Smooth muscle cell (in vitro differentiated cells): Measurements from ENCODE around the gene CRYBG2. TPM values are rescaled to one million over a fixed set of nuclear protein-coding genes. Genes with fewer than 3 reads are reported as not detected.
"Not testable (repeated sequence)": the region's sequence is repeated elsewhere in the genome, so short reads cannot be mapped to it uniquely, and the experiment has no call there.

ENCODE experiments used
- DNase-seq: peaks from one replicate; lab custom pipeline; 2025; ENCODE audit not compliant: unreplicated experiment; lab: John Stamatoyannopoulos, UW
- H2AFZ ChIP-seq: fragments of 200-600 bp; sonication (generic); 2 replicates; pipeline ENCODE4 v1.6.0; 2016; ENCODE audit warnings: antibody characterized with exemption, low read depth, mild to moderate bottlenecking
- H3F3A ChIP-seq: fragments of 200-600 bp; sonication (generic); 2 replicates; pipeline ENCODE4 v1.6.0; 2017; ENCODE audit warnings: antibody characterized with exemption, low read depth
- H3K27ac ChIP-seq: fragments of 200-600 bp; sonication (generic); 2 replicates; pipeline ENCODE4 v1.5.1; 2016; ENCODE audit warnings: low read depth, mild to moderate bottlenecking
- H3K27me3 ChIP-seq: fragments of 200-600 bp; sonication (generic); 2 replicates; pipeline ENCODE4 v1.6.1; 2016; ENCODE audit warnings: low read depth, mild to moderate bottlenecking
- H3K36me3 ChIP-seq: fragments of 200-600 bp; sonication (generic); 2 replicates; pipeline ENCODE4 v1.5.1; 2016; ENCODE audit warnings: low read depth
- H3K4me1 ChIP-seq: fragments of 200-600 bp; sonication (generic); 2 replicates; pipeline ENCODE4 v1.5.1; 2016; ENCODE audit warnings: low read depth
- H3K4me2 ChIP-seq: fragments of 200-600 bp; sonication (generic); 2 replicates; pipeline ENCODE4 v1.6.0; 2016; ENCODE audit warnings: mild to moderate bottlenecking
- H3K4me3 ChIP-seq: fragments of 200-600 bp; sonication (generic); 2 replicates; pipeline ENCODE4 v1.5.1; 2016; ENCODE audit warnings: mild to moderate bottlenecking
- H3K79me2 ChIP-seq: fragments of 200-600 bp; sonication (generic); 2 replicates; pipeline ENCODE4 v1.6.0; 2016; ENCODE audit warnings: low read depth, mild to moderate bottlenecking
- H3K9ac ChIP-seq: fragments of 200-600 bp; sonication (generic); 2 replicates; pipeline ENCODE4 v1.6.0; 2016; ENCODE audit warnings: low read depth
- H3K9me3 ChIP-seq: fragments of 200-600 bp; sonication (generic); replicated peaks from 2 replicates; pipeline ENCODE4 v1.5.1; 2016; ENCODE audit warnings: low read depth
- H4K20me1 ChIP-seq: fragments of 200-600 bp; sonication (generic); 2 replicates; pipeline ENCODE4 v1.6.0; 2016; ENCODE audit warnings: low read depth
- WGBS: methylation state at CpG from one replicate; pipeline ENCODE4 v1.1.7; 2016; ENCODE audit warnings: low lambda C conversion rate; 5-methylcytosine and 5-hydroxymethylcytosine counted together
- polyA plus RNA-seq: library from polyadenylated mRNA; unstranded; fragments of >200 nt; fragmentation: Nextera tagmentation; extraction: Ambion mirVana; gene quantifications from 2 replicates; pipeline ENCODE4 v1.2.1, GENCODE V29; 2016
- total RNA-seq: library from RNA; depleted of rRNA; stranded (reverse); fragments of >200 nt; gene quantifications from 2 replicates; pipeline ENCODE4 v1.2.3, GENCODE V29; 2014
- TF ChIP-seq, protein P1 (sequence below): fragments of 200-600 bp; sonication (generic); IDR thresholded peaks from 2 replicates; pipeline ENCODE4 v1.5.1; 2017; ENCODE audit warnings: borderline replicate concordance, mild to moderate bottlenecking, antibody characterized with exemption; ENCODE audit not compliant: insufficient read depth, poor library complexity, severe bottlenecking

Gene CRYBG2
- total and polyA plus RNA-seq, 2 experiments from 2014 or later = 4.1 to 9.5 TPM

DNA sequence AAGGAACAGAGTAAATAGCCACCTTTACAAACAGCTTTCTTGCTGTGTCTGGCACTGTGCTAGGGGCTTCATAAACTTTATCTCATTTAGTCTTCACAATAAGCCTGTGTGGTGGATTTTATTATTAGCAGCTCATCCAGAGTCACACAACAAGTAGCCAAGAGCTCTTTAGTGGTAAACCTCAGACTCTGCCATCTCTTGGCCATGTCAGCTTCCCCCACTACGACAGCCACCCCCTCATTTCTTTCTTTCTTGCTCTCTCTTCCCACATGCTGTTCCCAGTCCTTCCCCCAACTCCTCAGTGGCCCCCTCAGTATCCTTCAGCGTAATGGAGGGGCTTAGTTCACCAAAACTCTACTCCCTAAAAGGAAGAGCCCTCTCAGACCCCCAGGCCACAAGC lies 19.9 kb upstream of the CRYBG2 start:
- Histone ChIP-seq H3K4me2 (no peak overlapping the region), H3K4me3 (no peak overlapping the region), H3K27ac (no peak overlapping the region), H3K36me3 (no peaks in the 10 kb centered on the region), H3K9me3 (no peaks in the 10 kb centered on the region), H3K79me2 (no peaks in the 10 kb centered on the region), H2AFZ (no peak overlapping the region), H3K9ac (no peak overlapping the region), H4K20me1 (no peaks in the 10 kb centered on the region), H3K4me1 (no peaks in the 10 kb centered on the region), H3F3A (peaks cover 6% of the 10 kb centered on the region), H3K27me3 (no peaks in the 10 kb centered on the region)
- DNase-seq = no peak
- TF ChIP-seq, protein P1, sequence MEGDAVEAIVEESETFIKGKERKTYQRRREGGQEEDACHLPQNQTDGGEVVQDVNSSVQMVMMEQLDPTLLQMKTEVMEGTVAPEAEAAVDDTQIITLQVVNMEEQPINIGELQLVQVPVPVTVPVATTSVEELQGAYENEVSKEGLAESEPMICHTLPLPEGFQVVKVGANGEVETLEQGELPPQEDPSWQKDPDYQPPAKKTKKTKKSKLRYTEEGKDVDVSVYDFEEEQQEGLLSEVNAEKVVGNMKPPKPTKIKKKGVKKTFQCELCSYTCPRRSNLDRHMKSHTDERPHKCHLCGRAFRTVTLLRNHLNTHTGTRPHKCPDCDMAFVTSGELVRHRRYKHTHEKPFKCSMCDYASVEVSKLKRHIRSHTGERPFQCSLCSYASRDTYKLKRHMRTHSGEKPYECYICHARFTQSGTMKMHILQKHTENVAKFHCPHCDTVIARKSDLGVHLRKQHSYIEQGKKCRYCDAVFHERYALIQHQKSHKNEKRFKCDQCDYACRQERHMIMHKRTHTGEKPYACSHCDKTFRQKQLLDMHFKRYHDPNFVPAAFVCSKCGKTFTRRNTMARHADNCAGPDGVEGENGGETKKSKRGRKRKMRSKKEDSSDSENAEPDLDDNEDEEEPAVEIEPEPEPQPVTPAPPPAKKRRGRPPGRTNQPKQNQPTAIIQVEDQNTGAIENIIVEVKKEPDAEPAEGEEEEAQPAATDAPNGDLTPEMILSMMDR = no peak
- 20% methylated on average over 2 of the region's 2 CpGs for WGBS

DNA sequence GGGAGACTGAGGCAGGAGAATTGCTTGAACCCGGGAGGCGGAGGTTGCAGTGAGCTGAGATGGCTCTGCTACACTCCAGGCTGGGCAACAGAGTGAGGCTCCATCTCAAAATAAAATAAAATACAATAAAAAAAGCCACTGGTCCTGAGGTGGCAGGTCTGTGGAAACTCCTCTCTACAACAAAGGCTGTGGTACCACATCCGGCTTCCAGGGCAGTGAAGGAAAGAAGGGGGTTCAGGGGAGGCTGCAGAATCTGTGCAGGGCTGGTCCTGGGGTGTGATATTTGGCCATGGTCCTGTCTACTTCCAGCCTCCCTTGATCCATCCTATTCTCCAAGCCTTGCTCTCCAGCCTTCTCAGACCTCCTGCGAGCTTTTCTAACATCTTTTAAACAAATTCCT lies 19.4 kb upstream of the CRYBG2 start:
- no peaks in the 10 kb centered on the region for H3K79me2 ChIP-seq
- no peak overlapping the region for H3K4me2 ChIP-seq
- H3K4me3 ChIP-seq = no peak overlapping the region
- DNase-seq = no peak
- H3K4me1 ChIP-seq = no peaks in the 10 kb centered on the region
- no peaks in the 10 kb centered on the region for H3K36me3 ChIP-seq
- no peaks in the 10 kb centered on the region for H3K27me3 ChIP-seq
- no peak overlapping the region for H3K27ac ChIP-seq
- H3K9me3 ChIP-seq = no peaks in the 10 kb centered on the region
- H2AFZ ChIP-seq = no peak overlapping the region
- H4K20me1 ChIP-seq = no peaks in the 10 kb centered on the region
- WGBS = 86% methylated on average over 4 of the region's 4 CpGs
- H3F3A ChIP-seq = peaks cover 6% of the 10 kb centered on the region
- TF ChIP-seq, protein P1 = no peak
- no peak overlapping the region for H3K9ac ChIP-seq

DNA sequence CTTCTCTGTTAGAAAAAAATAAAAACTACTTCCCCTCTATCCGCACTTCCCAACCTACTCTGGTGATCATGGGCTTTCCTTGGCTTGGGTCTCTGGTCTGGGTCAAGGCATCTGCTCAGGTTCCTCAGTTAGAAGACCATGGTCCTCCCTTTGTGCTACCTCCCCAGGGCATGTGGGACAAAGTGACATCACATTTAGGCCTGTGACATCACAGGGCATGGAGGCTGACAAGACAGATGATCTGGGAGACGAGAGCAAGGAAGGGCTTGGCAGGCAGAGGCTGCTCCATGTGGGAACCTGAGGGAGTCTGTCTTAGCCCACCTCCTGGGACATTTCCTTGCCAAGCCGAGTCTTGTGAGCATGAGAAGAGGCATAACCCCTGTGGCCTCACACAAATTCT lies 18.7 kb upstream of the CRYBG2 start, which contains the start of gene ZNF683:
ZNF683 (minus strand) TSS at position 140 of the 400 bp plus-strand sequence. CDS start 4,179 bp downstream, outside the sequence.
- H3K9me3 ChIP-seq = not testable (repeated sequence)

DNA sequence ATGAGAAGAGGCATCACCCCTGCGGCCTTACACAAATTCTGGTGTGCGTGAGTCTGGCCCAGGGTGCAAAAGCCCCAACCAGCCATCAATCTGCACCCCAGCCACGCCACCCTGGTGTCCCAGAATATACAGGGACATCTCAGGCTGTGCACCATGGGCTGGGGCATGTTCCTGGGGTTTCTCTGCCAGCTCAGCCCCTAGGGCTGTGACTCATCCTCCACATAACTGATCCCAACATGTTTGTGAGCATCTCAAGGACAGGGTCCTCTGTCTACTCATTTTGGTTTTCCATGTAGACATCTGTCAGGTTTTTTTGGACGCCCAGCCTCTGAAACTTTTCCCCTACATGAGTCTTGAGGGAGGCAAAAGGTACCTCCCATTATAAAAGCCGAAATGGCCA lies 18.1 kb upstream of the CRYBG2 start:
- H3K4me2 ChIP-seq = no peak overlapping the region
- H4K20me1 ChIP-seq = no peaks in the 10 kb centered on the region

More for the DNA sequence above, 18.7 kb upstream of the CRYBG2 start, which contains the start of gene ZNF683:
- H3K4me3 ChIP-seq, H2AFZ ChIP-seq, H4K20me1 ChIP-seq, H3K79me2 ChIP-seq, H3K4me1 ChIP-seq, H3K27me3 ChIP-seq, H3K4me2 ChIP-seq, H3K9ac ChIP-seq, H3K27ac ChIP-seq, DNase-seq, H3K36me3 ChIP-seq, H3F3A ChIP-seq: not testable (repeated sequence)
- 86% methylated on average over 3 of the region's 3 CpGs for WGBS

More for the DNA sequence above, 18.1 kb upstream of the CRYBG2 start:
- Histone ChIP-seq H3F3A (no peaks in the 10 kb centered on the region), H2AFZ (no peak overlapping the region), H3K27me3 (no peaks in the 10 kb centered on the region), H3K4me3 (no peak overlapping the region), H3K27ac (no peak overlapping the region), H3K9me3 (no peaks in the 10 kb centered on the region), H3K9ac (no peak overlapping the region), H3K79me2 (no peaks in the 10 kb centered on the region), H3K36me3 (no peaks in the 10 kb centered on the region), H3K4me1 (no peaks in the 10 kb centered on the region)
- no peak for DNase-seq
- TF ChIP-seq, protein P1 = no peak
- WGBS = 91% methylated on average over 5 of the region's 5 CpGs
